GM21423 (cell line): ENCODE results near the gene MUC12.
"Not testable (repeated sequence)": the region's sequence is repeated elsewhere in the genome, so short reads cannot be mapped to it uniquely, and the experiment has no call there.

Experiments used
- ATAC-seq: cut with Tn5 transposase; IDR thresholded peaks from one replicate; pipeline ENCODE4 v1.9.1; 2021; ENCODE audit warnings: mild to moderate bottlenecking, moderate library complexity; ENCODE audit not compliant: unreplicated experiment

MUC12 gene

GRCh38 chr7:101064176-101064550 lies 94.8 kb downstream of the MUC12 start:
- ATAC-seq = not testable (repeated sequence)

- ATAC-seq = not testable (repeated sequence)
Measured at GRCh38 chr7:101065162-101065561, 95.8 kb downstream of the MUC12 start.

- ATAC-seq = no peak
Measured at GRCh38 chr7:101066141-101066832, 96.9 kb downstream of the MUC12 start.

GRCh38 chr7:101066833-101067177 lies 97.4 kb downstream of the MUC12 start:
- ATAC-seq = no peak

GRCh38 chr7:101068401-101068800 lies 99.0 kb downstream of the MUC12 start:
- ATAC-seq = no peak
